AG04450 (cell line): Measurements from ENCODE around the gene CACNA1D. TPM values are rescaled to one million over a fixed set of nuclear protein-coding genes. Genes with fewer than 3 reads are reported as not detected.

Source experiments
- CTCF ChIA-PET: fragments of 300-600, 350-600 bp; formaldehyde crosslinking; extraction: SDS; loops from one replicate; lab custom pipeline; 2022; ENCODE audit warnings: antibody characterized with exemption, inconsistent platforms; lab: Charles Lee
- POLR2A ChIA-PET: fragments of 350-600 bp; formaldehyde crosslinking; extraction: SDS; loops from one replicate; lab custom pipeline; 2021; ENCODE audit warnings: antibody characterized with exemption, inconsistent platforms; lab: Yijun Ruan, JAX
- DNase-seq: peaks from one replicate; pipeline ENCODE4 v3.0.0-alpha.2; 2011; ENCODE audit warnings: low read depth, low spot score
- H3K27ac ChIP-seq: one replicate; pipeline ENCODE4 v1.5.1; 2012; ENCODE audit warnings: low read depth, low read length, control low read depth
- H3K27me3 ChIP-seq: one replicate; pipeline ENCODE4 v1.6.0; 2012; ENCODE audit warnings: low read length; ENCODE audit not compliant: control insufficient read depth, insufficient read depth
- H3K4me3 ChIP-seq: 2 replicates; pipeline ENCODE4 v1.5.1; 2011; ENCODE audit warnings: mild to moderate bottlenecking, low read depth, low read length, control low read depth
- H3K9me3 ChIP-seq: 2 replicates; pipeline ENCODE4 v1.5.1; 2012; ENCODE audit warnings: low read length; ENCODE audit not compliant: control insufficient read depth, insufficient read depth
- CTCF ChIP-seq: IDR thresholded peaks from 2 replicates; pipeline ENCODE4 v1.5.1; 2011; ENCODE audit warnings: low read depth, low read length, control low read depth, inconsistent platforms
- polyA plus RNA-seq: library from polyadenylated mRNA; depleted of rRNA; stranded (reverse); fragments of >200 nt; gene quantifications from 2 replicates; pipeline ENCODE4 v1.2.3, GENCODE V29; 2011

Gene CACNA1D
- polyA plus RNA-seq, 1 experiment, result 0.07 TPM

GRCh38 chr3:53694046-53694445 is 199.6 kb downstream of the CACNA1D start:
- ChIA-PET POLR2A (no interaction called here), CTCF (no interaction called here)
- Histone ChIP-seq H3K4me3 (no peak overlapping the region), H3K27me3 (peaks cover 7% of the 10 kb centered on the region), H3K9me3 (no peaks in the 10 kb centered on the region), H3K27ac (no peak overlapping the region)
- no peak for DNase-seq
- no peak for TF ChIP-seq CTCF

- ChIA-PET POLR2A (no interaction called here), CTCF (no interaction called here)
- DNase-seq, result no peak
- TF ChIP-seq CTCF, result no peak
- H3K9me3 ChIP-seq, result no peaks in the 10 kb centered on the region
- peaks cover 7% of the 10 kb centered on the region for H3K27me3 ChIP-seq
- no peak overlapping the region for H3K4me3 ChIP-seq
- H3K27ac ChIP-seq, result no peak overlapping the region
These were observed 200.4 kb downstream of the CACNA1D start for GRCh38 chr3:53694666-53695323.

GRCh38 chr3:53695324-53695690 is 200.9 kb downstream of the CACNA1D start:
- POLR2A ChIA-PET, result no interaction called here
- H3K27ac ChIP-seq, result no peak overlapping the region
- CTCF ChIA-PET, result no interaction called here
- no peak for DNase-seq
- TF ChIP-seq CTCF, result no peak
- no peaks in the 10 kb centered on the region for H3K9me3 ChIP-seq
- peaks cover 7% of the 10 kb centered on the region for H3K27me3 ChIP-seq
- no peak overlapping the region for H3K4me3 ChIP-seq

- no peak overlapping the region for H3K27ac ChIP-seq
- no peak for DNase-seq
- no peaks in the 10 kb centered on the region for H3K9me3 ChIP-seq
- no peak overlapping the region for H3K4me3 ChIP-seq
- CTCF ChIA-PET, result interaction anchor here (5.6 kb wide), 1 partner anchor 14 kb away, joined by 27 read pairs; no protein-coding TSS in a partner anchor
- peaks cover 7% of the 10 kb centered on the region for H3K27me3 ChIP-seq
- POLR2A ChIA-PET, result no interaction called here
- TF ChIP-seq CTCF, result no peak
These were observed 202.2 kb downstream of the CACNA1D start for GRCh38 chr3:53696401-53697172.

- CTCF ChIA-PET, result interaction anchor here (1.2 to 5.6 kb wide), 2 partner anchors 10 to 586 kb away, joined by 3 to 27 read pairs; no protein-coding TSS in a partner anchor
These were observed 206.0 kb downstream of the CACNA1D start for GRCh38 chr3:53700441-53700840.

More at GRCh38 chr3:53700441-53700840, 206.0 kb downstream of the CACNA1D start:
- Histone ChIP-seq H3K4me3 (no peak overlapping the region), H3K27me3 (peaks cover 5% of the 10 kb centered on the region), H3K27ac (no peak overlapping the region), H3K9me3 (no peaks in the 10 kb centered on the region)
- POLR2A ChIA-PET, result no interaction called here
- TF ChIP-seq CTCF, result no peak
- no peak for DNase-seq
